22Rv1 (cell line): Measurements from ENCODE around the gene MYO19.

ENCODE experiments used
- H3K27ac ChIP-seq: fragments of 450-650 bp; 2 replicates; pipeline ENCODE4 v1.5.1; 2017
- CTCF ChIP-seq: fragments of 450-650 bp; IDR thresholded peaks from 2 replicates; pipeline ENCODE4 v1.5.1; 2017; ENCODE audit warnings: mild to moderate bottlenecking
- ZFX ChIP-seq: fragments of 450-650 bp; IDR thresholded peaks from 2 replicates; pipeline ENCODE4 v1.6.1; 2017; ENCODE audit warnings: antibody characterized with exemption, borderline replicate concordance

The MYO19 gene

DNA sequence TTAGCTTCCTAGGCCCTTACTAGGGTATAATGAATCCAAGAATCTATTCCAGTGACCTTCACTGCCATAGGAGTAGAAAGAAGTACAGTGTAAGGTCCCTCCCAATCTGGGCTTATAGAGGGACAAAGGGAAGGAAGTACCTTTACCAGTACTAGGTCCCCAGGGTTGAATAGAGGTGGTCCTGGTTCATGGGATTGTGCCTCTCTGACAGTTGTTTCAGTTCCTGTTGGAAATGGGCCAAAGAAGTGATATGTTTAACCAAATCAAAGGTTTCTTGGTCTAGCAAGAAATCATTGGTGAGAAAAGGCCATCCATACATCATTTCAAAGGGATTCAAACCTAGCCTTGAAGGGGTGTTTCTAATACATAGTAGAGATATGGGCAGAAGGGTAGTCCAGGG, 64.2 kb downstream of the MYO19 start:
- no peak for TF ChIP-seq CTCF
- no peak overlapping the region for H3K27ac ChIP-seq

- no peak overlapping the region for H3K27ac ChIP-seq
- TF ChIP-seq CTCF (no peak), ZFX (no peak)
Observed at GRCh38 chr17:36469733-36470132, 64.9 kb downstream of the MYO19 start.

DNA sequence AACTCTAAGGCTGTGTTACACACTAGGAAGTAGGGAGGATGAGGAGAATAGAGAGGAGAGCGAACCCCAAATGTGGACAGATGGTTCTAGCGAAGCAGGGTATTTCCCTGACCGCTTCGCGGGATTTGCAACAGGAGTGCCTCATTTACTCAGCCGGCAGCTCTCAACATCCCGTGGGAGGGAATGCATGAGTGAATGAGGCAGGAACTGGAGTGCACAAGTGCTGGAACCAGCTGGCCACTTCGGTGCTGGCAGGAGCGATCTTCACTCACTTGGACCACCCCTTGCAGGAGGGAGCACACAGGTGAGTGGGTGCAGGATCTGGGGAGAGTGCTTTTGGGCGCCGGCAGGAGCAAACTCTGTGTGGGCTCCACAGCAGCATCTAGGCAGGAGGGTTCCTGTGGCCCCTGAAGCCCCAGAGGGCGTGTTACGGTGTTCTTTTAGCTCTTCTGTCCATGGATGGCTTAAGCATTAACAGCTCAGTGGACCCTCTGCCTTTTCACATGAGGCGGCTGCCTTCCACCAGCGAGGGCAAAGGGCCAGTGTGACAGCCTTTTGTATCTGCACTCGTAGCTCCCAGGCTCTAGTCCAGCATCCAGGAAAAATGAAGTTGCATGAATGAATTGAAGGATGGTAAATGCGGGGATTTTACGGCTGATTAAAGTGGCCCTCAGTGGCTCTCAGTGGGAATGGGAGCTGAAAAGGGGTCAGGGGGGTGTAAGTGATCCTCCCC, 65.6 kb downstream of the MYO19 start:
- no peak for TF ChIP-seq CTCF
- no peak for TF ChIP-seq ZFX

DNA sequence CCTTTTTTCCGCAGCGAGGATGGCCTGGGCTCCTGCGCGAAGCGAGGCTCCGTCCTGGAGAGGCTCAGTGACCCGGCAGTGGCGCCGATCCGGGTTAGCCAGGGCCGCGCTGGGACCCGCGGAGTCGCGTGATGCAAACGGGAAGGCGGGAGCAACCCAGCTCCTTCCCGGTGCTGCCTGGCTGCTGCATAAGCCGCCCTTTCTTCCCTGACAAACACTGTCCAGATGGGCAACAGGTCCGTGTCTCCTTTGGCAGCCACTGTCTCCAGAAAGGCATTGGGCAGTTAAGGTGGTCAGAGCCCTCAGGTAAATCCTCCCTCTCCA, 69.9 kb downstream of the MYO19 start:
- TF ChIP-seq ZFX, result no peak
- TF ChIP-seq CTCF, result no peak
- H3K27ac ChIP-seq, result no peak overlapping the region

More for the DNA sequence above, 65.6 kb downstream of the MYO19 start:
- H3K27ac ChIP-seq, result no peak overlapping the region

DNA sequence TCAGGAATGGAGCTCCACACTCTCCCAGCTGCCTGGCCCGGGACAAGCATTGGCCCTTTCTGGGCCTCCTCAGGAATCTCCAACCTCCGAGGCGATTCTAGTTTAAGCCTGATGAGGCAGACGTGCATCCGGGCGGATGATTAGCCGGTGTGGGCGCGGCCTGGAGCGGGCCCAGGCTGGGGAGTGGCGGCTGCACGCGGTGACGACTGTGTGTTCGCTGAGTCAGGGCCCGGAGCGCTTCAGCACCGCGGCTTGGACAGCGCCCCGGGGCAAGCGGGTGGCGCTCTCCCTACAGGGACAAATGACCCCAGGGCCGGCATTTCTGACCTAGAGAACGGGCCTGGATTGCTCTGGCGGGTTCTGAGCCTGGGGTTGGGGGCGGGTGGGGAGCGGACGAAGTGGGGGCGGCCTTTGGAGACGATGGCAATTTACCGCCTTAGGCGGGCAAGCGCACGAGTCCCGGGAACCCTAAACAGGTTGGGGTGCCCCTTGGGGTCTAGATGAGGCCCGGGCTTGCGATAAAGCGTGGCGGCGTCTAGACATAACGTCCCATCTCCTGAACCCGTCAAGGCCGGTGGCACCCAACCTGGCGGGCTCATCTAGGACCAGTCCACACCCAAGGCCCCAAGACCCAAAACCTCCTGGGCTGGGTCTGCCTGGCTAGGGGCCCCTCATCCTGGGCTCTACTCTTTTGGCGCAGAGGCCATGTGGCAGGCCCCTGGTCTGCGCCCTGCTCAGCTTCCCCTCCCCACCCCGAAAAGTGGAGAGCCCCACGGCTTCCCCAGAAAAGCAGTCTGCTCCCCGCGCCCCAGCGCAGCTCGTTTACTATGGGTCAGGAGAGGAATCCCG, 70.5 kb downstream of the MYO19 start:
- no peak overlapping the region for H3K27ac ChIP-seq
- TF ChIP-seq CTCF (peak; percentile 46), ZFX (no peak)

GRCh38 chr17:36461330-36462110, 73.1 kb downstream of the MYO19 start:
- H3K27ac ChIP-seq, result no peak overlapping the region
- TF ChIP-seq CTCF (no peak), ZFX (no peak)
